Activated CD8-positive, alpha-beta memory T cell treated with anti-CD3 and anti-CD28 coated beads for 1 hour (primary cell): ENCODE data around the gene REEP6.
"Not testable (repeated sequence)": the region's sequence is repeated elsewhere in the genome, so short reads cannot be mapped to it uniquely, and the experiment has no call there.

ENCODE experiments used
- DNase-seq, 2 donors: peaks; one replicate each; pipeline ENCODE4 v3.0.0-alpha.2; 2020; ENCODE audit warnings: low read depth in 1 of 2; ENCODE audit errors: extremely low read depth in 1 of 2

REEP6 gene

DNA sequence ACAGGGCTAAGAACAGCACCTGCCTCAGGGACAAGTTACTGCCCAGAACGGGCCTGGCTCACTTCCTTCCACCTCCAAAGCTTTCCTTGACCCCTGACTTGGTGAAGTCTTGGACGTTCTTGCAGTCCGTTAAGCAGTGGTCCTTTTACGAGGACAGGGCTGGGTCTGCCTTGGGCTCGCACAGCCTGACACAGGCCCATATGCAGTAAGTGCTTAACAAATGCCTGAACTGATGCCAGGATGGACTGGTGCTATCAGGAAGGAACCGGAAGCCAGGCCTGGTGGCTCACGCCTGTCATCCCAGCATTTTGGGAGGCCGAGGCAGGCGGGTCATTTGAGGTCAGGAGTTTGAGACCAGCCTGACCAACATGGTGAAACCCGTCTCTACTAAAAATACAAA, 31.1 kb downstream of the REEP6 start:
- DNase-seq, result no peak

- DNase-seq, result no peak
Observed at GRCh38 chr19:1522838-1523237, 31.9 kb downstream of the REEP6 start.

DNA sequence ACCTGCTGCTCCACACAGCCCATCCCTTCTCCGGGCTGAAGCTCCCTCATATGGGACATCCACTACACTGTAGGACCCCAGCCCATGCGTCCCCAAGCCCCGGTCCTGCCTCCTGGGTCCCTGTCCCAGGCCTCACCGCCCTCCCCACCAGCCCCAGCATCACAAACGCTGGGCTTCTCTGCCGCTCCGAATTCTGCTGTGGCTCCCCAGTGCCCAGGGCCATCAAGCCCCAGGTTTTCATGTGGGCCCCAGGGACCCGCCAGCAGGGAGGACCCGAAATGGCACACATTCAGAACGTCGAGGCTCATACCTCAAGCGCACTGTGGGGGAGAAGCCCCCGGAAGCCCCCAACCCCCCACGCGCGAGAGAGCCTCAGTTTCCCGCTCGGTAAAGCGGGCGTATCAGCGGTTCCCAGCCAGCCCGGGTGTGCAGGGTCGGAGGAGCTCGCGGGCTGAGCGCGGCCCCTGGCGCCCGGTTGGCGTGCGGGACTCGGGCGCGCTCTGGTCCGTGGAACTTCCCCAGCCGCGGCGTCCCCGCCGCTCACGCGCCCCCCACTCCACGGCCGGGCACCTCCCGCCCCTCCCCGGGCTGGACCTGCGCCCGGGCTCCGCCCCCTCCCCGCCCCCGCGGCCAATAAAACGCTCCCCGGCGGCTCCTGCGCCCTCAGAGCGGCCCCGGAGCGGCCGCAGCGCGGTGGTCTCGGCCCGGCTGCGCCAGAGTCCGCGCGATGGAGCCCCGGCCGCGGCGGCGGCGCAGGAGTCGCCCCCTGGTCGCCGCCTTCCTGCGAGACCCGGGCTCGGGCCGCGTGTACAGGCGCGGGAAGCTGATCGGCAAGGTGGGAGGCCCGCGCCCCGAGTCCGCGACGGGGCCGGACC, 32.7 kb downstream of the REEP6 start, which contains the start of gene PLK5:
Gene PLK5, plus strand, starts transcription at position 666 of the 875 bp plus-strand sequence. CDS start 2,920 bp downstream, outside the sequence.
- DNase-seq, result no peak

- no peak for DNase-seq
Observed at GRCh38 chr19:1524287-1524971, 33.4 kb downstream of the REEP6 start.

DNA sequence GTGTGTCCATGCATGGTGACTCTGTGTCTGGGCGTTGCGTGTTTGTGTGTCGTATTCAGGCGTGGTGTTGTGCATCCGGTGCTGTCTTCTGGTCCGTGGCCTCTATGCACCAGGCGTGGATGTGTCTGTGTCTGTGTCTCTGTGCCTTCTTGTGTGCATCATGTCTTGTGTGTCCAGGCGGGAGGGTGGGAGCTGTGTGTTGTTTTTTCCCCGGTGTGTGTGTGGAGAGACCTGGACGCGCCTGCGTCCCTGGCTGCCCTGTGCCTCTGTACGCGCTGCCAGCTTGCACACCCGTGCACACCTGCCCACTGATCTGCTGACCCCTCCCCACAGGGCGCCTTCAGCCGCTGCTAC, 34.0 kb downstream of the REEP6 start:
- no peak for DNase-seq

DNA sequence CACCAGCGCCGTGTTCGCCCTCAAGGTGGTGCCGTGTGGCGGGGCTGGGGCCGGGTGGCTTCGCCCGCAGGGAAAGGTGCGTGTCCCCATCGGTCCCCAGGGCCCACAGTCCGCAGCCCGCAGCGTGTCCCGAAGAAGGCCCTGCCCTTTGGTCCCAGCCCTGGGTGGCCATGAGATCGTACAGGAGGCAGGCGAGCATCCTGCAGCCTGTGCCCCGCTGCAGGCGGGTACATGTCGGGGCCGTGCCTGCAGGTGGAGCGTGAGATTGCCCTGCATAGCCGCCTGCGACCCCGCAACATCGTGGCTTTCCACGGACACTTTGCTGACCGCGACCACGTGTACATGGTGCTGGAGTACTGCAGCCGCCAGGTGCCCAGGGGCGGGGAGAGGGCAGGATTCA, 34.4 kb downstream of the REEP6 start:
- no peak for DNase-seq

GRCh38 chr19:1526066-1526778, 35.2 kb downstream of the REEP6 start:
- no peak for DNase-seq

DNA sequence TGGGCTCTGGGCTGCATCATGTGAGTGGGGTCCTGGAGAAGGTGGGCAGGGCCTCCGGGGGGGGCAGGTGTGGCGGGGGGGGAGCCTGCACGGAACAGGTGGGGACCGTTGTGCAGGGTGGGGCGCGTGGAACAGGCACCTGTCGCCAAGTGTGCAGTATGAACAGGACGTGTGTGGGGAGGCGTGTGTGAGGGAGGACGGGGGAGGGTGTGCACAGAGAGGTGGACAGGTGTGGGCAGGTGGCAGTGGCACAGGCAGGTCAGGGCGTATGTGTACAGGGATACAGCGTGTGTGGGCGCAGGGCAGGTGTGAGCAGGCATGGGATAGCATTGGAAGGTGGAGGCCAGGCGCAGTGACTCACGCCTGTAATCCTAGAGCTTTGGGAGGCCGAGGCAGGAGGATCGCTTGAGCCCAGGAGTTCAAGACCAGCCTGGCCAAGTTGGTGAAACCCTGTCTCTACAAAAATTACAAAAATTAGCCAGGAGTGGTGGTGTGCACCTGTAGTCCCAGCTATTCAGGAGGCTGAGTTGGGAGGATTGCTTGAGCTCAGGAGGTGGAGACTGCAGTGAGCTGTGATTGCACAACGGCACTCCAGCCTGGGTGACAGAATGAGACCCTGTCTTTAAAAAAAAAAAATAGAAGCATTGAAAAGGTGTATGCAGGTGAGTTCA, 36.1 kb downstream of the REEP6 start:
- no peak for DNase-seq

- no peak for DNase-seq
Observed at GRCh38 chr19:1527650-1528309, 36.8 kb downstream of the REEP6 start.

DNA sequence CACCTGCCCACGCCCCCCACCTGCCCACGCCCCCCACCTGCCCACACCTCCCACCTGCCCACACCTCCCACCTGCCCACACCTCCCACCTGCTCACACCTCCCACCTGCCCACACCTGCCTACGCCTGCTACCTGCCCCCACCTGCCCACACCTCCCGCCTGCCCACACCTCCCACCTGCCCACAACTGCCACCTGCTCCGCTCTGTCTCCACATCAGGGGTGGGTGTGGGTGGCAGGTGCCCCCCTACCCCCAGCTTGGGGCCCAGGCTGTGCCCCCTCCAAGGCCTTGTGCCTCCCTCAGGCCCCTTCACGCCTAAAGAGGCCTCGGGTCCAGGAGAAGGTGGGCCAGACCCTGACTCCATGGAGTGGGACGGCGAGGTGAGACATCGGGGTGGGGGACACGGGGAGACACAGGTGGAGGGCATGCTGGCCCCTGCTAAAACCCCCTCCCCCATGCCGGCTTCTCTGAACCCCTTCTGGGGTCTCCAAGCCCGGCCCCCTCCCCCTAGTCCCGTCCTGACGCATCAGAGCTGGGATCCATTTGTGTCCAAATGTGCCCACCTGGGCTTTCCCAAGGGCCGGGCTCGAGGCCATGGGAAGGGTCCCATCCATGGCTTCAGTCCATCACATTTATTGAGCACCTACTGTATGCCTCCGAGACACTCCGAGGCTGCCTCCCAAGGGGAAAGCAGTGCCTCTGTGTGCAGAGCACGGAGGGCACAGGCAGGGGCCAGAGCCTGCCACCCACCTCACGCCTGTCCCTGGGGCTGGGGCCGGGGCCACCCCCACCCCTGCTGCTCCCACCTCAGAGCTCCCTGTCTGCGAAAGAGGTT, 37.8 kb downstream of the REEP6 start:
- DNase-seq, result no peak

GRCh38 chr19:1529430-1529816, 38.4 kb downstream of the REEP6 start:
- DNase-seq, result no peak

DNA sequence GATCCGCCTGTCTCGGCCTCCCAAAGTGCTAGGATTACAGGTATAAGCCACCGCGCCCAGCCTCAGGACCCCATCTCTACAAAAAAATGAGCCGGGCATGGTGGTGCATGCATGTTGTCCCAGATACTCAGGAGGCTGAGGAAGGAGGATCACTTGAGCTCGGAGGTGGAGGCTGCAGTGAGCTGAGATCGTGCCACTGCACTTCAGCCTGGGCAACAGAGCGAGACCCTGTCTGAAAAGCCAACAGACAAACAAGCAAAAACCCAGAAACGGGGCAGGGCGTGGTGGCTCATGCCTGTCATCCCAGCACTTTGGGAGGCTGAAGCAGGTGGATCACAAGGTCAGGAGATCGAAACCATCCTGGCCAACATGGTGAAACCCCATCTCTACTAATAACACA, 39.9 kb downstream of the REEP6 start:
- DNase-seq, result not testable (repeated sequence)

- no peak for DNase-seq
Observed at GRCh38 chr19:1531587-1531986, 40.6 kb downstream of the REEP6 start.

GRCh38 chr19:1532003-1532402, 41.0 kb downstream of the REEP6 start:
- no peak for DNase-seq

- no peak for DNase-seq
Observed at GRCh38 chr19:1533510-1534150, 42.6 kb downstream of the REEP6 start.

DNA sequence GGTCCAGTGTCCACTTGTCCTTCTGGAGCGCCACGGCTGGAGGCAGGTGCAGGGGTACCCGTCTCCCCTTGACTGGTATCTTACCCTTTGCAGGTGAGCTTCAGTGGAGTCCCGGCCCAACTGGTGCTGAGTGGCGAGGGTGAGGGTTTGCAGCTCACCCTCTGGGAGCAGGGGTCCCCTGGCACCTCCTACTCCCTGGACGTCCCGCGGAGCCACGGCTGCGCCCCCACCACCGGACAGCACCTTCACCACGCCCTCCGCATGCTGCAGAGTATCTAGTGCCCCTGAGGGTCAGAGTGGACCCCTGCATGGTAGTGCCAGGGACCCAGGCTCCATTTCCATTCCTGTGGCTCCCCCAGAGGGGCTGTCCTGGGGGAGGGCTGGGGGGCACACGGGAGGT, 44.0 kb downstream of the REEP6 start:
- DNase-seq, result no peak

GRCh38 chr19:1535699-1536098, 44.7 kb downstream of the REEP6 start:
- not testable (repeated sequence) for DNase-seq

GRCh38 chr19:1538978-1539377, 48.0 kb downstream of the REEP6 start:
- no peak for DNase-seq

GRCh38 chr19:1539749-1540148, 48.8 kb downstream of the REEP6 start:
- DNase-seq, result not testable (repeated sequence)
